Hepatocyte (in vitro differentiated cells): Measurements from ENCODE around the gene NADSYN1. TPM values are rescaled to one million over a fixed set of nuclear protein-coding genes. Genes with fewer than 3 reads are reported as not detected.
"Not testable (repeated sequence)": the region's sequence is repeated elsewhere in the genome, so short reads cannot be mapped to it uniquely, and the experiment has no call there.

Source experiments
- DNase-seq: peaks from one replicate; pipeline ENCODE4 v3.0.0-alpha.2; 2016; ENCODE audit warnings: low spot score
- H2AFZ ChIP-seq: fragments of 200-600 bp; sonication (generic); 2 replicates; pipeline ENCODE4 v1.6.0; 2016; ENCODE audit warnings: antibody characterized with exemption, mild to moderate bottlenecking
- H3K27ac ChIP-seq: fragments of 200-600 bp; sonication (generic); 2 replicates; pipeline ENCODE4 v1.5.1; 2016; ENCODE audit warnings: mild to moderate bottlenecking
- H3K27me3 ChIP-seq: fragments of 200-600 bp; sonication (generic); 2 replicates; pipeline ENCODE4 v1.6.1; 2016
- H3K36me3 ChIP-seq: fragments of 200-600 bp; sonication (generic); replicated peaks from 2 replicates; pipeline ENCODE4 v1.5.1; 2016; ENCODE audit warnings: low read depth; ENCODE audit not compliant: insufficient read depth
- H3K4me1 ChIP-seq: fragments of 200-600 bp; sonication (generic); 2 replicates; pipeline ENCODE4 v1.5.1; 2016; ENCODE audit warnings: mild to moderate bottlenecking, moderate library complexity; ENCODE audit not compliant: insufficient read depth
- H3K4me2 ChIP-seq: fragments of 200-600 bp; sonication (generic); 2 replicates; pipeline ENCODE4 v1.6.0; 2016
- H3K4me3 ChIP-seq: fragments of 200-600 bp; sonication (generic); 2 replicates; pipeline ENCODE4 v1.5.1; 2016; ENCODE audit warnings: mild to moderate bottlenecking
- H3K79me2 ChIP-seq: fragments of 200-600 bp; sonication (generic); 2 replicates; pipeline ENCODE4 v1.6.0; 2017; ENCODE audit warnings: mild to moderate bottlenecking
- H3K9me2 ChIP-seq: fragments of 200-600 bp; sonication (generic); replicated peaks from 2 replicates; pipeline ENCODE4 v1.6.0; 2017; ENCODE audit warnings: mild to moderate bottlenecking; ENCODE audit not compliant: insufficient read depth
- H3K9me3 ChIP-seq: fragments of 200-600 bp; sonication (generic); 2 replicates; pipeline ENCODE4 v1.5.1; 2016; ENCODE audit warnings: low read depth, mild to moderate bottlenecking
- H4K20me1 ChIP-seq: fragments of 200-600 bp; sonication (generic); 2 replicates; pipeline ENCODE4 v1.6.0; 2016; ENCODE audit warnings: mild to moderate bottlenecking; ENCODE audit not compliant: insufficient read depth, poor library complexity, severe bottlenecking
- CTCF ChIP-seq: fragments of 200-600 bp; sonication (generic); IDR thresholded peaks from 2 replicates; pipeline ENCODE4 v1.5.1; 2016; ENCODE audit warnings: antibody characterized with exemption, mild to moderate bottlenecking; ENCODE audit not compliant: poor library complexity
- EZH2 ChIP-seq: fragments of 200-600 bp; sonication (generic); IDR thresholded peaks from 2 replicates; pipeline ENCODE4 v1.6.1; 2016; ENCODE audit warnings: antibody characterized with exemption, mild to moderate bottlenecking, borderline replicate concordance
- EZH2phosphoT487 ChIP-seq: fragments of 200-600 bp; sonication (generic); IDR thresholded peaks from one replicate; pipeline ENCODE4 v1.6.1; 2018; ENCODE audit warnings: antibody characterized with exemption, mild to moderate bottlenecking, low read depth, moderate library complexity; ENCODE audit not compliant: unreplicated experiment, severe bottlenecking
- WGBS: methylation state at CpG from one replicate; pipeline ENCODE4 v1.1.6; 2016; ENCODE audit warnings: low lambda C conversion rate; ENCODE audit errors: missing lambda C conversion rate; 5-methylcytosine and 5-hydroxymethylcytosine counted together
- polyA plus RNA-seq: library from polyadenylated mRNA; unstranded; fragments of >200 nt; fragmentation: Nextera tagmentation; extraction: Ambion mirVana; gene quantifications from 2 replicates; pipeline ENCODE4 v1.2.1, GENCODE V29; 2016
- total RNA-seq: library from RNA; depleted of rRNA; stranded (reverse); fragments of >200 nt; gene quantifications from 2 replicates; pipeline ENCODE4 v1.2.3, GENCODE V29; 2014

NADSYN1 gene
- total and polyA plus RNA-seq, 2 experiments from 2014 or later, result 42.0 to 43.7 TPM

DNA sequence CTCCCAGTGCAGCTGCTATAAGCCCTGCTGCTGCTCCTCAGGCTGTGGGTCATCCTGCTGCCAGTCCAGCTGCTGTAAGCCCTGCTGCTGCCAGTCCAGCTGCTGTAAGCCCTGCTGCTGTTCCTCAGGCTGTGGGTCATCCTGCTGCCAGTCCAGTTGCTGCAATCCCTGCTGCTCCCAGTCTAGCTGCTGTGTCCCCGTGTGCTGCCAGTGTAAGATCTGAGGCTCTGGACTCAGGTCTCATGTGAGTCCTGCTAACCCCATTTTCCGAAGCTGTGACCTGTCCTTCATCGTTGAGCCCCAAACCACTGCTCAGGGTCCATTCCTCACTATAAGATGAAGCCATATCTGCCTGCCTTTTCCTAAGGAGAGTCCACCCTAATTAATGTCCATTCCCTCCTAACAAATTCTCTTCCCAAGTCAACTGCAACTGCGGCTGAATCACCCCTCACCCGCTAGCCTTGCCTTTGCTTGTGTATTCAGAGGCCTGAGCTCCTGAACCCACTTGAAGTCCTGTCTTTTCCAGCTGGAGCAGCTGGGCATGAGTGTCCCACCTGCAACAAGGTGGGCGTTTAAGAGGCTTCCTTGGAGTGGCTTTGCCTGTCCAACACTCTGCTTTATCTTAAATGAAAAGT lies 74.7 kb downstream of the NADSYN1 start:
- no peak overlapping the region for H2AFZ ChIP-seq
- TF ChIP-seq CTCF (no peak), EZH2 (no peak), EZH2phosphoT487 (no peak)

DNA sequence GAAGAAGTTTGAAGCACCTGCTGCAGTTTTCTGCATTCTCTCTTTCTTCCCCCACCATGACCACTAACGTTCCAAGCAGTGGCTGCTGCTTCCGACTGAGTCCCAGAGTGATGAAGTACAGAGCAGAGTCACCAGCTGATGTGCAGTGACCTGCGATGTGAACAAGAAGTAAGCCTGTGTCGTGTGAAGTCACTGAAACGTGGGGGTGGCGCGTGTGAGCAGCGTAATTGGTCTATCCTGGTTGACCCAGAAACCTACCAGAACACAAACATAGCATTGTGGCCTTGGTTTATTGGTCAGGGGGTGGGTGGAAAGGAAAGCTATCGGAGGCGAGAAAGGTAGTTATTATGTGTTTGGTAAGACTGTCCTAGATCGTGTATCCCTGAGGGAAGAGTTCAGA lies 77.6 kb downstream of the NADSYN1 start:
- DNase-seq, result no peak
- peaks cover 11% of the 10 kb centered on the region for H3K4me1 ChIP-seq

More for the DNA sequence above, 74.7 kb downstream of the NADSYN1 start:
- Histone ChIP-seq H3K27me3 (no peaks in the 10 kb centered on the region), H3K9me3 (no peaks in the 10 kb centered on the region), H3K4me1 (peaks cover 4% of the 10 kb centered on the region), H3K27ac (no peak overlapping the region), H3K9me2 (no peaks in the 10 kb centered on the region), H3K36me3 (no peaks in the 10 kb centered on the region), H3K4me2 (no peak overlapping the region), H4K20me1 (no peaks in the 10 kb centered on the region), H3K79me2 (no peaks in the 10 kb centered on the region), H3K4me3 (no peak overlapping the region)
- WGBS, result 92% methylated on average over 6 of the region's 6 CpGs
- DNase-seq, result no peak

GRCh38 chr11:71532036-71532610 lies 79.1 kb downstream of the NADSYN1 start:
- 85% methylated on average over 10 of the region's 10 CpGs for WGBS
- no peak for DNase-seq

More for the DNA sequence above, 77.6 kb downstream of the NADSYN1 start:
- no peak for TF ChIP-seq EZH2
- TF ChIP-seq CTCF, result no peak
- no peak for TF ChIP-seq EZH2phosphoT487
- Histone ChIP-seq H2AFZ (no peak overlapping the region), H3K27ac (no peak overlapping the region), H3K27me3 (no peaks in the 10 kb centered on the region), H3K79me2 (no peaks in the 10 kb centered on the region), H3K9me2 (no peaks in the 10 kb centered on the region), H3K36me3 (no peaks in the 10 kb centered on the region), H4K20me1 (no peaks in the 10 kb centered on the region), H3K9me3 (no peaks in the 10 kb centered on the region), H3K4me3 (no peak overlapping the region), H3K4me2 (no peak overlapping the region)
- 91% methylated on average over 11 of the region's 11 CpGs for WGBS

GRCh38 chr11:71534711-71535608 lies 82.0 kb downstream of the NADSYN1 start:
- peak overlapping the region; percentile 94 for H3K27ac ChIP-seq
- H3K27me3 ChIP-seq, H3K9me2 ChIP-seq, H3K4me1 ChIP-seq, H3K9me3 ChIP-seq, H3K36me3 ChIP-seq, H3K79me2 ChIP-seq, H3K4me3 ChIP-seq, H4K20me1 ChIP-seq, DNase-seq: not testable (repeated sequence)
- 36% methylated on average over 17 of the region's 17 CpGs for WGBS
- H2AFZ ChIP-seq, result peak overlapping the region; percentile 45
- peak overlapping the region; percentile 64 for H3K4me2 ChIP-seq

More at GRCh38 chr11:71532036-71532610, 79.1 kb downstream of the NADSYN1 start:
- no peaks in the 10 kb centered on the region for H3K9me3 ChIP-seq
- no peaks in the 10 kb centered on the region for H3K36me3 ChIP-seq
- no peak overlapping the region for H3K27ac ChIP-seq
- H3K4me2 ChIP-seq, result no peak overlapping the region
- no peaks in the 10 kb centered on the region for H3K79me2 ChIP-seq
- H3K9me2 ChIP-seq, result no peaks in the 10 kb centered on the region
- H3K27me3 ChIP-seq, result no peaks in the 10 kb centered on the region
- H3K4me3 ChIP-seq, result no peak overlapping the region
- no peak overlapping the region for H2AFZ ChIP-seq
- H3K4me1 ChIP-seq, result peaks cover 10% of the 10 kb centered on the region
- TF ChIP-seq EZH2phosphoT487, result no peak
- no peak for TF ChIP-seq CTCF
- no peak for TF ChIP-seq EZH2
- H4K20me1 ChIP-seq, result no peaks in the 10 kb centered on the region
